Measurements from ENCODE around the gene TSR2.
"Not testable (repeated sequence)": the region's sequence is repeated elsewhere in the genome, so short reads cannot be mapped to it uniquely, and the experiment has no call there.

TSR2 gene

GRCh38 chrX:54473993-54474859, 34.0 kb downstream of the TSR2 start:
- no peak for DNase-seq

- DNase-seq, result no peak
These were observed 39.2 kb downstream of the TSR2 start for GRCh38 chrX:54479136-54480111.

GRCh38 chrX:54482839-54483593, 42.8 kb downstream of the TSR2 start:
- no peak for DNase-seq

GRCh38 chrX:54483946-54484345, 43.7 kb downstream of the TSR2 start:
- DNase-seq, result no peak

GRCh38 chrX:54484666-54485065, 44.5 kb downstream of the TSR2 start:
- no peak for DNase-seq

GRCh38 chrX:54489819-54490218, 49.6 kb downstream of the TSR2 start:
- not testable (repeated sequence) for DNase-seq

GRCh38 chrX:54492340-54492739, 52.1 kb downstream of the TSR2 start:
- DNase-seq, result no peak

GRCh38 chrX:54494166-54494988, 54.2 kb downstream of the TSR2 start:
- DNase-seq, result no peak

Measured in T-helper 9 cell (primary cell).